Measurements from ENCODE around the gene PRR36. TPM values are rescaled to one million over a fixed set of nuclear protein-coding genes. Genes with fewer than 3 reads are reported as not detected.

PRR36 gene
- total and polyA plus RNA-seq, 4 donors: 0.09 to 0.13 TPM; not detected in 2

DNA sequence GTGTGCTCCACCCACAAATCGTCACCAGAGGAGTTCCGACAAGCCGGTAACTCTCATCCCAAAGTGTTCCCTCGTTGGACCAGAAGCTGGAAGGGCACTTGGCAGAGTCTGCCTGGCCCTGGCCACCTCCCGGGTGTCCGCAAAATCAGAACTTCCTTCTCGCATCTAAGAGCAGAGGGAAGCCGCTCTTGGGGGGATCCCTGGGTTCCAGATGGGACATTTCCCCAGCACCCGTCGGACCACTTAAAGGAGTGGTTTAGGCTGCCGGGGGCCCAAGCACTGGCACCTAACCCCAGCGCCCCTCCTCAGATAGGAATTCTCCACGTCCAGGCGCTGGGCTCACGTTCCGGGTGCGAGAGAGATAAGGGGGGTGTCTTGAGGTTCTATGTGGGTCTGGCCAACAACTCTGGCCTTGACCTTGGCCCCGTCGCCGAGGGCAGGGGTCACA, 28.6 kb upstream of the PRR36 start:
- no peak for ATAC-seq (ENCODE audit: low FRiP score)
- Histone ChIP-seq H3K4me3 (ENCODE audit: low read length in 2 of 2) (no peak overlapping the region), H3K4me1 (ENCODE audit: control insufficient read depth in 1 of 2, insufficient read depth in 2 of 2, low read length in 2 of 2) (no peaks in the 10 kb centered on the region), H3K27ac (ENCODE audit: low read depth in 1 of 2, low read length in 2 of 2) (peak overlapping the region in 1 of 2 donors; percentile 23), H3K36me3 (ENCODE audit: control insufficient read depth in 1 of 2, insufficient read depth in 2 of 2, low read length in 1 of 2) (no peaks in the 10 kb centered on the region), H3K9me3 (ENCODE audit: control insufficient read depth, low read length) (no peaks in the 10 kb centered on the region), H3K27me3 (ENCODE audit: control insufficient read depth in 1 of 2, insufficient read depth in 2 of 2, low read length in 1 of 2) (no peaks in the 10 kb centered on the region)
- no peak for DNase-seq
- intact Hi-C loops (cut with DNase I): loop anchor here in 1 of 2 donors (1.0 kb wide), 2 partner anchors 17 to 73 kb away; partner anchors contain the start of genes EVI5L and SNAPC2
- 13 to 20% methylated on average over 18 to 20 of the region's 20 CpGs for WGBS, 2 donors

DNA sequence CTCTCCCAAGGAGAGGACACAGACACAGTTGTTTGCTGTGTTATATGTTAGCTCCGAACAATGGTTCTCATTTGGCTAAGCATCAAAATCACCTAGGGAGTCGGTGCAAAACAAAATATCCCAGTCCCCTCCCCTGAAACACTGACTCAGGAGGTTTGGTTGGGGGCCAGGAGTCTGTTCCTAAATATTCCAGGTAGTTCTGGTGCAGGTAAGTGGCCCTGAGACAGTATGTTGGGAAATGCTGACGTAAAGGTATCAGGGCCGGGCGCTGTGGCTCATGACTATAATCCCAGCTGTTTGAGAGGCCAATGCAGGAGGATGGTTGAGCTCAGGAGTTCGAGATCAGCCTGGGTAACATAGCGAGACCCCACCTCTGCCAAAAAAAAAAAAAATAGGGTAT, 27.1 kb upstream of the PRR36 start:
- Histone ChIP-seq H3K36me3 (ENCODE audit: control insufficient read depth in 1 of 2, insufficient read depth in 2 of 2, low read length in 1 of 2) (no peaks in the 10 kb centered on the region), H3K9me3 (ENCODE audit: control insufficient read depth, low read length) (no peaks in the 10 kb centered on the region), H3K4me3 (ENCODE audit: low read length in 2 of 2) (no peak overlapping the region), H3K27ac (ENCODE audit: low read depth in 1 of 2, low read length in 2 of 2) (no peak overlapping the region), H3K4me1 (ENCODE audit: control insufficient read depth in 1 of 2, insufficient read depth in 2 of 2, low read length in 2 of 2) (no peaks in the 10 kb centered on the region), H3K27me3 (ENCODE audit: control insufficient read depth in 1 of 2, insufficient read depth in 2 of 2, low read length in 1 of 2) (no peaks in the 10 kb centered on the region)
- intact Hi-C loops (cut with DNase I): no loop called here
- DNase-seq (no peak), ATAC-seq (ENCODE audit: low FRiP score) (no peak)
- WGBS, 2 donors: 91 to 92% methylated on average over 7 of the region's 7 CpGs

DNA sequence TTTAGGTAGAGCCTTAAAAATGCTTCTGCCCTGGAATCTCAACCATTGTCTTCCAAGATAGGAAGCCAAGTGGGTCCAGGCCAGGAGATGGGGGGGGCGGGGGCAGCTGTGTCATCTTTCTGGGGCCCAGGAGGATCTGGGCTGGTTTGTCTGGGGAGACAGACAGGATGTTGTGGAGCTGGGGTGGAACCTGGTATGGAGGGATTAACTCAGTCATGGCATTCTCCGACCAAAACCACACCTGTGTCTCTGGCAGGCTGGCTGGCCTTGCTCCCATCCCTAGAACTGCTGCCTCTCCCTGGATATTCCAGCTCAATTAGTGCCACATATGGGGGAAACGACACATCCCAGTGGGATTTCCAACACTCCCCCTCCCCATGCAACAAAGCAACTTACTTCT, 26.7 kb upstream of the PRR36 start:
- no peak for ATAC-seq (ENCODE audit: low FRiP score)
- intact Hi-C loops (cut with DNase I): no loop called here
- no peaks in the 10 kb centered on the region for H3K9me3 ChIP-seq (ENCODE audit: control insufficient read depth, low read length)

DNA sequence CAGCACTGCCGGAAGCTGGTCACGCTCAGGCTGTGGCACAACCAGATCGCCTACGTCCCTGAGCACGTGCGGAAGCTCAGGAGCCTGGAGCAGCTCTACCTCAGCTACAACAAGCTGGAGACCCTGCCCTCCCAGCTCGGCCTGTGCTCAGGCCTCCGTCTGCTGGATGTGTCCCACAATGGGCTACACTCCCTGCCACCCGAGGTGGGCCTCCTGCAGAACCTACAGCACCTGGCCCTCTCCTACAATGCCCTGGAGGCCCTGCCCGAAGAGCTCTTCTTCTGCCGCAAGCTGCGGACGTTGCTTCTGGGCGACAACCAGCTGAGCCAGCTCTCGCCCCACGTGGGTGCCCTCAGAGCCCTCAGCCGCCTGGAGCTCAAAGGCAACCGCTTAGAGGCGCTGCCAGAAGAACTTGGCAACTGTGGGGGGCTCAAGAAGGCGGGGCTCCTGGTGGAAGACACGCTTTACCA, 26.2 kb upstream of the PRR36 start:
- ATAC-seq (ENCODE audit: low FRiP score): no peak
- 83% methylated on average over 21 of the region's 21 CpGs for WGBS, 2 donors
- Histone ChIP-seq H3K36me3 (ENCODE audit: control insufficient read depth in 1 of 2, insufficient read depth in 2 of 2, low read length in 1 of 2) (no peaks in the 10 kb centered on the region), H3K27ac (ENCODE audit: low read depth in 1 of 2, low read length in 2 of 2) (no peak overlapping the region), H3K4me3 (ENCODE audit: low read length in 2 of 2) (no peak overlapping the region), H3K27me3 (ENCODE audit: control insufficient read depth in 1 of 2, insufficient read depth in 2 of 2, low read length in 1 of 2) (no peaks in the 10 kb centered on the region), H3K9me3 (ENCODE audit: control insufficient read depth, low read length) (no peaks in the 10 kb centered on the region), H3K4me1 (ENCODE audit: control insufficient read depth in 1 of 2, insufficient read depth in 2 of 2, low read length in 2 of 2) (no peaks in the 10 kb centered on the region)
- DNase-seq: no peak
- intact Hi-C loops (cut with DNase I): no loop called here

More for the DNA sequence above, 26.7 kb upstream of the PRR36 start:
- no peak overlapping the region for H3K4me3 ChIP-seq (ENCODE audit: low read length in 2 of 2)
- H3K27me3 ChIP-seq (ENCODE audit: control insufficient read depth in 1 of 2, insufficient read depth in 2 of 2, low read length in 1 of 2): no peaks in the 10 kb centered on the region
- WGBS, 2 donors: 82 to 83% methylated on average over 3 of the region's 3 CpGs
- no peaks in the 10 kb centered on the region for H3K36me3 ChIP-seq (ENCODE audit: control insufficient read depth in 1 of 2, insufficient read depth in 2 of 2, low read length in 1 of 2)
- no peaks in the 10 kb centered on the region for H3K4me1 ChIP-seq (ENCODE audit: control insufficient read depth in 1 of 2, insufficient read depth in 2 of 2, low read length in 2 of 2)
- DNase-seq: no peak
- no peak overlapping the region for H3K27ac ChIP-seq (ENCODE audit: low read depth in 1 of 2, low read length in 2 of 2)

DNA sequence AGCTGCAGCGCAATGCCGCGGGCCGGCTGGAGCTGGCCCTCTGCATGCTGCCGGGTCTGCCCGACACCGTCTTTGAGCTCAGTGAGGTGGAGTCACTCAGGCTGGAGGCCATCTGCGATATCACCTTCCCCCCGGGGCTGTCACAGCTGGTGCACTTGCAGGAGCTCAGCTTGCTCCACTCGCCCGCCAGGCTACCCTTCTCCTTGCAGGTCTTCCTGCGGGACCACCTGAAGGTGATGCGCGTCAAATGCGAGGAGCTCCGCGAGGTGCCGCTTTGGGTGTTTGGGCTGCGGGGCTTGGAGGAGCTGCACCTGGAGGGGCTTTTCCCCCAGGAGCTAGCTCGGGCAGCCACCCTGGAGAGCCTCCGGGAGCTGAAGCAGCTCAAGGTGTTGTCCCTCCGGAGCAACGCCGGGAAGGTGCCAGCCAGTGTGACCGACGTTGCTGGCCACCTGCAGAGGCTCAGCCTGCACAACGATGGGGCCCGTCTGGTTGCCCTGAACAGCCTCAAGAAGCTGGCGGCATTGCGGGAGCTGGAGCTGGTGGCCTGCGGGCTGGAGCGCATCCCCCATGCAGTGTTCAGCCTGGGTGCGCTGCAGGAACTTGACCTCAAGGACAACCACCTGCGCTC, 25.7 kb upstream of the PRR36 start:
- 93 to 94% methylated on average over 34 of the region's 34 CpGs for WGBS, 2 donors
- intact Hi-C loops (cut with DNase I): no loop called here
- no peak for ATAC-seq (ENCODE audit: low FRiP score)
- no peaks in the 10 kb centered on the region for H3K27me3 ChIP-seq (ENCODE audit: control insufficient read depth in 1 of 2, insufficient read depth in 2 of 2, low read length in 1 of 2)
- H3K4me3 ChIP-seq (ENCODE audit: low read length in 2 of 2): no peak overlapping the region
- no peaks in the 10 kb centered on the region for H3K4me1 ChIP-seq (ENCODE audit: control insufficient read depth in 1 of 2, insufficient read depth in 2 of 2, low read length in 2 of 2)
- H3K27ac ChIP-seq (ENCODE audit: low read depth in 1 of 2, low read length in 2 of 2): no peak overlapping the region
- DNase-seq: no peak
- no peaks in the 10 kb centered on the region for H3K9me3 ChIP-seq (ENCODE audit: control insufficient read depth, low read length)
- no peaks in the 10 kb centered on the region for H3K36me3 ChIP-seq (ENCODE audit: control insufficient read depth in 1 of 2, insufficient read depth in 2 of 2, low read length in 1 of 2)

DNA sequence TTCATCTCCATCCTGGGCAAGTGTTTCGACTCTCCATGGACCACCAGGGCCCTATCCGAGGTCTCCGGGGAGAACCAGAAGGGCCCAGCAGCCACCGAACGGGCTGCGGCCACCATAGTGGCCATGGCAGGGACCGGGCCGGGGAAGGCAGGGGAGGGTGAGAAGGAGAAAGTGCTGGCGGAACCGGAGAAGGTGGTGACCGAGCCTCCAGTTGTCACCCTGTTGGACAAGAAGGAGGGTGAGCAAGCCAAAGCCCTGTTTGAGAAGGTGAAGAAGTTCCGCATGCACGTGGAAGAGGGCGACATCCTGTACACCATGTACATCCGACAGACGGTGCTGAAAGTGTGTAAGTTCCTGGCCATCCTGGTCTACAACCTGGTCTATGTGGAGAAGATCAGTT, 24.8 kb upstream of the PRR36 start:
- ATAC-seq (ENCODE audit: low FRiP score) (no peak), DNase-seq (no peak)
- H3K36me3 ChIP-seq (ENCODE audit: control insufficient read depth in 1 of 2, insufficient read depth in 2 of 2, low read length in 1 of 2): no peaks in the 10 kb centered on the region
- no peak overlapping the region for H3K4me3 ChIP-seq (ENCODE audit: low read length in 2 of 2)
- intact Hi-C loops (cut with DNase I): no loop called here
- H3K9me3 ChIP-seq (ENCODE audit: control insufficient read depth, low read length): no peaks in the 10 kb centered on the region
- H3K27me3 ChIP-seq (ENCODE audit: control insufficient read depth in 1 of 2, insufficient read depth in 2 of 2, low read length in 1 of 2): no peaks in the 10 kb centered on the region
- no peak overlapping the region for H3K27ac ChIP-seq (ENCODE audit: low read depth in 1 of 2, low read length in 2 of 2)
- H3K4me1 ChIP-seq (ENCODE audit: control insufficient read depth in 1 of 2, insufficient read depth in 2 of 2, low read length in 2 of 2): no peaks in the 10 kb centered on the region
- 94 to 96% methylated on average over 16 of the region's 16 CpGs for WGBS, 2 donors

DNA sequence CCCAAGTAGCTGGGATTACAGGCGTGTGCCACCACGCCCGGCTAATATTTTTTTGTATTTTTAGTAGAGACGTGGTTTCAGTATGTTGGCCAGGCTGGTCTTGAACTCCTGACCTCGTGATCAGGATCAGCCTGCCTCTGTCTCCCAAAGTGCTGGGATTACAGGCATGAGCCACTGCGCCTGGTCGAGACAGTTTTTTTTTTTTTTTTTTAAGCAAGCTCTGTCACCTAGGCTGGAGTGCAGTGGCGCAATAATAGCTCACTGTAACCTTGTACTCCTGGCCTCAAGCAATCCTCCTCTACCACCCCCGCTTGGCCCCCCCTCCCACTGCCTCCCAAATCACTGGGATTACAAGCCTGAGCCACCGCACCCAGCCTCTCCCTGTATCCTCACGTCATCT, 23.1 kb upstream of the PRR36 start:
- Histone ChIP-seq H3K27me3 (ENCODE audit: control insufficient read depth in 1 of 2, insufficient read depth in 2 of 2, low read length in 1 of 2) (no peaks in the 10 kb centered on the region), H3K9me3 (ENCODE audit: control insufficient read depth, low read length) (no peaks in the 10 kb centered on the region), H3K4me1 (ENCODE audit: control insufficient read depth in 1 of 2, insufficient read depth in 2 of 2, low read length in 2 of 2) (no peaks in the 10 kb centered on the region), H3K36me3 (ENCODE audit: control insufficient read depth in 1 of 2, insufficient read depth in 2 of 2, low read length in 1 of 2) (no peaks in the 10 kb centered on the region), H3K27ac (ENCODE audit: low read depth in 1 of 2, low read length in 2 of 2) (no peak overlapping the region), H3K4me3 (ENCODE audit: low read length in 2 of 2) (no peak overlapping the region)
- 87 to 91% methylated on average over 11 of the region's 11 CpGs for WGBS, 2 donors
- intact Hi-C loops (cut with DNase I): no loop called here
- DNase-seq: no peak
- no peak for ATAC-seq (ENCODE audit: low FRiP score)

DNA sequence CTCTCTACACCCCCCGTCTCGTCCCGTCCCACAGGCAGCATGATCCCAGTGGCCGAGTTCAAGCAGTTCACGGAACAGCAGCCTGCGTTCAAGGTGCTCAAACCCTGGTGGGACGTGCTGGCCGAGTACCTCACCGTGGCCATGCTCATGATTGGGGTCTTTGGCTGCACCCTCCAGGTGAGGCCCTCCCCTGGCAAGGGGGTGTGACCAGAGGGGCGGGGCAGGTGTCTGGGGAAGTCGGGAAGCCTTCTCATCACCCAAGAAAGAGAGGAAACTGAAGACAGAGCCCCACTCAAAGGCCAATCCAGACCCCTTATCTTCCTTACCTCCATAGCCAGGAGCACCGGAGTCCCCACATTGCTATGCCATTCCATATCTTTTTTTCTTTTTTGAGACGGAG, 21.4 kb upstream of the PRR36 start:
- H3K36me3 ChIP-seq (ENCODE audit: control insufficient read depth in 1 of 2, insufficient read depth in 2 of 2, low read length in 1 of 2): no peaks in the 10 kb centered on the region
- intact Hi-C loops (cut with DNase I): no loop called here
- WGBS, 2 donors: 90 to 96% methylated on average over 11 to 13 of the region's 13 CpGs
- no peaks in the 10 kb centered on the region for H3K4me1 ChIP-seq (ENCODE audit: control insufficient read depth in 1 of 2, insufficient read depth in 2 of 2, low read length in 2 of 2)
- no peaks in the 10 kb centered on the region for H3K27me3 ChIP-seq (ENCODE audit: control insufficient read depth in 1 of 2, insufficient read depth in 2 of 2, low read length in 1 of 2)
- no peaks in the 10 kb centered on the region for H3K9me3 ChIP-seq (ENCODE audit: control insufficient read depth, low read length)
- ATAC-seq (ENCODE audit: low FRiP score): no peak
- no peak overlapping the region for H3K4me3 ChIP-seq (ENCODE audit: low read length in 2 of 2)
- no peak for DNase-seq
- no peak overlapping the region for H3K27ac ChIP-seq (ENCODE audit: low read depth in 1 of 2, low read length in 2 of 2)

DNA sequence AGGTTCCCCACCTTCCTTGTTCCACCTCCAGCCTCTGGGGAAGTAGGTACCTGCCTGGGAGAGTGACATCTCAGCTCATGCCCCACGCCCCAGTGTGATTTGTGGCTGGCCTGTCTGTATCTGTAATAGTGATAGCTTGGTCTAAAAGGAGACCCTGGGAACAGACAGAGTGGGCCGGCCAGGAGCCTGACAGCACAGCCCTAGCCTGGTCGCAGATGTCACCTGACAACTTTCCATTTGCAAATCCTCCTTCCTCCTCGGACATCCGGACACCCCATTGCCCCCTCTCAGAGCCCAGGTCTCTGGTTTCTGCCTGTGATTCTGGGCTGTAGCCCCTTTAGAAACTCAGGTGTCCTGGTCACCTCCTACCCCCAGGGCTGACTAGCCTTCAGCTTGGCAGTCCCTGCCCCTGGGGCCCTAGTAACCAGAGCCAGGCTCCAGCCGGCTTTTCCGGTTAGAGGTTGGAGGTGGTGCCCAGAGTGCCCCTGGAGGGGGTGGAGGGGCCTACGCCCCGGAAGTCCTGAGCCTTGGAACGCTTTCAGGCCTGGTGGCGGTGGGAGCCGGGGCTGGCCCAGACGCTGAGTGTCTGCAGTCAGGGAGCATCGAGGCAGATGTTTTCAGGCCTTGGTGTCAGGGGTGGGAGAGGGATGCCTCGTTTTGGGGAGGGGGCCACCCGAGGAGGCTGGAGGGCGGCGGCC, 20.6 kb upstream of the PRR36 start:
- no peaks in the 10 kb centered on the region for H3K4me1 ChIP-seq (ENCODE audit: control insufficient read depth in 1 of 2, insufficient read depth in 2 of 2, low read length in 2 of 2)
- H3K36me3 ChIP-seq (ENCODE audit: control insufficient read depth in 1 of 2, insufficient read depth in 2 of 2, low read length in 1 of 2): no peaks in the 10 kb centered on the region
- ATAC-seq (ENCODE audit: low FRiP score): no peak
- no peaks in the 10 kb centered on the region for H3K27me3 ChIP-seq (ENCODE audit: control insufficient read depth in 1 of 2, insufficient read depth in 2 of 2, low read length in 1 of 2)
- 64 to 68% methylated on average over 18 of the region's 18 CpGs for WGBS, 2 donors
- intact Hi-C loops (cut with DNase I): no loop called here
- no peaks in the 10 kb centered on the region for H3K9me3 ChIP-seq (ENCODE audit: control insufficient read depth, low read length)
- no peak overlapping the region for H3K4me3 ChIP-seq (ENCODE audit: low read length in 2 of 2)
- DNase-seq: no peak
- no peak overlapping the region for H3K27ac ChIP-seq (ENCODE audit: low read depth in 1 of 2, low read length in 2 of 2)
